SW480 (cell line): ENCODE measurements around the gene FCRL3.

Source experiments
- DNase-seq: peaks from one replicate; pipeline ENCODE4 v3.0.0-alpha.2; 2016; ENCODE audit warnings: low spot score

Gene FCRL3

GRCh38 chr1:157678721-157679120, 21.8 kb downstream of the FCRL3 start:
- peak; percentile 2 for DNase-seq

GRCh38 chr1:157673008-157673407, 27.6 kb downstream of the FCRL3 start:
- no peak for DNase-seq

- DNase-seq: no peak
These were observed 28.7 kb downstream of the FCRL3 start for GRCh38 chr1:157671895-157672294.

GRCh38 chr1:157659576-157660247, 40.9 kb downstream of the FCRL3 start:
- DNase-seq: no peak

GRCh38 chr1:157658571-157658970, 42.0 kb downstream of the FCRL3 start:
- DNase-seq: no peak

GRCh38 chr1:157653494-157653873, 47.1 kb downstream of the FCRL3 start:
- no peak for DNase-seq

GRCh38 chr1:157652859-157653493, 47.6 kb downstream of the FCRL3 start:
- DNase-seq: no peak

GRCh38 chr1:157648317-157648716, 52.3 kb downstream of the FCRL3 start:
- DNase-seq: no peak

- DNase-seq: no peak
These were observed 54.4 kb downstream of the FCRL3 start for GRCh38 chr1:157646144-157646543.

- DNase-seq: no peak
These were observed 59.4 kb downstream of the FCRL3 start for GRCh38 chr1:157641177-157641576.

GRCh38 chr1:157639800-157640199, 60.8 kb downstream of the FCRL3 start:
- DNase-seq: no peak

GRCh38 chr1:157628773-157629172, 71.8 kb downstream of the FCRL3 start:
- peak; percentile 8 for DNase-seq
